Neutrophil (primary cell): Measurements from ENCODE around the gene DCAF16.

ENCODE experiments used
- H3K27ac ChIP-seq: fragments of 200-600 bp; sonication (generic); 2 replicates; pipeline ENCODE4 v1.5.1; 2016; ENCODE audit warnings: mild to moderate bottlenecking, moderate library complexity
- H3K27me3 ChIP-seq: fragments of 200-600 bp; sonication (generic); 2 replicates; pipeline ENCODE4 v1.6.0; 2016; ENCODE audit warnings: mild to moderate bottlenecking
- H3K36me3 ChIP-seq: fragments of 200-600 bp; sonication (generic); 2 replicates; pipeline ENCODE4 v1.5.1; 2017
- H3K4me1 ChIP-seq, 2 experiments: fragments of 200-600 bp in 1 of 2; sonication (generic) in 1 of 2; 1 replicate in 1 of 2; 2 replicates in 1 of 2; pipeline versions ENCODE4 v1.5.1 to v1.6.1; 2013 to 2016; ENCODE audit warnings: low read depth in 1 of 2, low read length in 1 of 2, mild to moderate bottlenecking in 1 of 2, moderate library complexity in 1 of 2; ENCODE audit not compliant: control insufficient read depth in 1 of 2, insufficient read depth in 1 of 2
- H3K4me3 ChIP-seq, 2 experiments: fragments of 200-600 bp in 1 of 2; sonication (generic) in 1 of 2; 1 replicate in 1 of 2; 2 replicates in 1 of 2; pipeline ENCODE4 v1.5.1; 2013 to 2016; ENCODE audit warnings: low read depth in 1 of 2, low read length in 1 of 2, mild to moderate bottlenecking in 1 of 2, moderate library complexity in 1 of 2
- H3K9me3 ChIP-seq: fragments of 200-600 bp; sonication (generic); 2 replicates; pipeline ENCODE4 v1.5.1; 2016
- TF ChIP-seq, protein P1 (sequence below): fragments of 200-600 bp; sonication (generic); IDR thresholded peaks from 2 replicates; pipeline ENCODE4 v1.5.1; 2016; ENCODE audit warnings: antibody characterized with exemption

Gene DCAF16

DNA sequence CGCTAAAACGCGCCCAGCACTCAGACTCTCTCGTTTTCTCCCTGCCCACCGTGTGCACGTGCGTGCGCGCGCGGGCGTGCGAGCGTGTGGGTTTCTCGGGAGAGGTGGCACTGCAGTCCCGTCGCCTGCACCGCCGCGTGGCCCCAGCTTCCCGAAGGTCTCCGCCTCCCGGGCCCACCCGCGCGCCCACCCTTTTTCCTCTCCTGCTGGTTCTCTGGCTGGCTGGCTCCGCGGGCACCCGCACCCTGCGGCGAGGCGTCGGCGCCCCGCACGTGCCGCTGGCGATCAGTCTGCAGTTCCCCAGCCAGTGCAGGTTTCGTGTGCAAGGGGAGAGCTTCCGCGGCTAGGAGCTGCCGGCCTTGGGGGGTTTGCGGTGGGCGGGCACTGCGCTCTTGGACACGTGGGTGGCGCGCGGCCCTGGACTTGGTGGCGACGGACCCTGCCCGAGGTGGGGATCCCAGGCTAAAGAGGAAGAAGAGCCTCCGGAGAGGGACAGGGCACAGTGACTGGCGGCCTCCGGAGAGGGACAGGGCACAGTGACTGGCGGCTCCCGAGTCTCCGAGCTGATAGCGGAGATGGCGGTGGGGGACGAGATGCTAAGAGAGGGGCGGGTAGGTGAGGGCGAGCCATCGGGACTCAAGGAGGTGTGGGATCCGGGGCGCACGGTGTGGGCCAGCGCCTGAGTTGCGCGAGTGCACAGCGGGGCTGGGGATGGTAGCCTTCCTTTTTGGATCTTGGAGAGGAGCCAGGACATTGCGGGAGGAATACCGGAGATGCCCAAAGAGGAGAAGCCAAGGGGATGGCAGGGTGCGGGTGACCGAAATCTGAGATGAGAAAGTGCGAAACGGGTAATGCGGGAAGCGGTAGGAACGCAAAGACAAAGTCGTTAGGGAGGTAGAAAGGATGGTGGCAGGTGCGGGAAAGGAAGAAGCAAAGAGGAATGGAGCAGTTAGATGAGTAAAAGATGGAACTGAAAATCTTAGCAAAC is 29.0 kb downstream of the DCAF16 start, which contains the start of gene FAM184B:
Gene FAM184B (minus strand): TSS at position 322 of the 988 bp plus-strand sequence. CDS start 322 bp downstream, outside the sequence.
- Histone ChIP-seq H3K9me3 (no peaks in the 10 kb centered on the region), H3K27ac (no peak within 1 kb of the TSS), H3K4me3 (no peak within 1 kb of the TSS), H3K4me1 (peaks cover 5 to 11% of the 10 kb centered on the region in 2 experiments), H3K36me3 (no peaks in the 10 kb centered on the region), H3K27me3 (peaks cover 75% of the 10 kb centered on the region)
- TF ChIP-seq, protein P1, sequence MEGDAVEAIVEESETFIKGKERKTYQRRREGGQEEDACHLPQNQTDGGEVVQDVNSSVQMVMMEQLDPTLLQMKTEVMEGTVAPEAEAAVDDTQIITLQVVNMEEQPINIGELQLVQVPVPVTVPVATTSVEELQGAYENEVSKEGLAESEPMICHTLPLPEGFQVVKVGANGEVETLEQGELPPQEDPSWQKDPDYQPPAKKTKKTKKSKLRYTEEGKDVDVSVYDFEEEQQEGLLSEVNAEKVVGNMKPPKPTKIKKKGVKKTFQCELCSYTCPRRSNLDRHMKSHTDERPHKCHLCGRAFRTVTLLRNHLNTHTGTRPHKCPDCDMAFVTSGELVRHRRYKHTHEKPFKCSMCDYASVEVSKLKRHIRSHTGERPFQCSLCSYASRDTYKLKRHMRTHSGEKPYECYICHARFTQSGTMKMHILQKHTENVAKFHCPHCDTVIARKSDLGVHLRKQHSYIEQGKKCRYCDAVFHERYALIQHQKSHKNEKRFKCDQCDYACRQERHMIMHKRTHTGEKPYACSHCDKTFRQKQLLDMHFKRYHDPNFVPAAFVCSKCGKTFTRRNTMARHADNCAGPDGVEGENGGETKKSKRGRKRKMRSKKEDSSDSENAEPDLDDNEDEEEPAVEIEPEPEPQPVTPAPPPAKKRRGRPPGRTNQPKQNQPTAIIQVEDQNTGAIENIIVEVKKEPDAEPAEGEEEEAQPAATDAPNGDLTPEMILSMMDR: no peak

DNA sequence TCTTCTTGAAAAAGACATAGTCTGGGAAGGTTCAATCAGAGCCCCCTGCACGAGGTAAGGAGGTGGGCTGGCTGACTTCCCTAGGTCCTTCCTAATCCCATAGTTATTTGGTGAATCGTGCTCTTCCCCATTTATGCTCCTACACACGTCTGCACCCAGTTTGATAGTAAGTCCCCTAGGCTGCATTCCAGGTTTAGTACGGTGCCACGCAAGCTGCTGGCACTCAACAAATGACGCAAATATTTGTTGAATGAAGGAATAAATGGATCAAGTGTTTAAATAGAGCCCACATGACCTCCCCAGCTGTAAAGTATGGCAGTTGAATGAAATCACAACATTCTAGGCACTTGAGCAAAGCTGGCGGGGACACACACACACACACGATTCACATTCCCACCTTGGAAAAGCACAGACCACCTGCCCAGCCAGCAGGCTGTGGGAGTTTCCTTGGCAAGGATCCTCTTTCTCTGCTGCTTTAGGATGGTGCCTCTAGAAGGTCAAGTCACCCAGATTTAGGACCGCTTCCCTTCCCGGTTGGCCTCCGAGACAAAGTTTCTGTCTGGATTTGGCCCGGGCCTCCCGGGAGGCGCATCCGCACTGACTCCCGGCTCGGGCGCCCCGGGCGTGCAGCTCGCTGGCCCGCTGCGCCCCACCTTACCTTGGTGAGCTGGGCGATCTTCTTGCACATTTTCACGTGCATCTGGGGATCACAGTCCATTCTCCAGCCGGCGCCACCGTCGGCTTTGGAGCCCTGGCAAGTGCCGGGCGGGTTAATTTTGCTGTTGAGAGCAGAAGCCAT is 29.9 kb downstream of the DCAF16 start:
- Histone ChIP-seq H3K4me1 (peaks cover 5 to 11% of the 10 kb centered on the region in 2 experiments), H3K36me3 (no peaks in the 10 kb centered on the region), H3K27ac (no peak overlapping the region), H3K27me3 (peaks cover 66% of the 10 kb centered on the region), H3K4me3 (no peak overlapping the region), H3K9me3 (no peaks in the 10 kb centered on the region)
- TF ChIP-seq, protein P1: no peak

DNA sequence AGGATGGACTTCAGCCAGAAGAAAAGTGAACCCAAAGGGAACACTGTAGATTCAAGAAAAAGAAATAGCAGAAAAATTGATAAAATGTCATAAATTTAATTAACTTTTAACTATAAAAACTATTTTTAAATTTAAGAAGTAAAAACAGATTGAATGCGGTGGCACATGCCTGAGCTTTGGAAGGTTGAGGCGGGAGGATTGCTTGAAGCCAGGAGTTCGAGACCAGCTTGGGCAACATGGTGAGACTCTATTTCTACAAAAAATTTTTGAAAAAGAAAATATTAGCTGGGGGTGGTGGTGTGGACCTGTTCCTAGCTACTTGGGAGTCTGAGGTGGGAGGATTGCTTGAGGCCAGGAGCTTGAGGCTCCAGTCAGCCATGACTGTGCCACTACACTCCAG is 32.1 kb downstream of the DCAF16 start:
- Histone ChIP-seq H3K27ac (no peak overlapping the region), H3K4me3 (no peak overlapping the region), H3K36me3 (no peaks in the 10 kb centered on the region), H3K4me1 (peaks cover 5 to 7% of the 10 kb centered on the region in 2 experiments), H3K27me3 (peaks cover 53% of the 10 kb centered on the region), H3K9me3 (no peaks in the 10 kb centered on the region)
- TF ChIP-seq, protein P1: no peak

DNA sequence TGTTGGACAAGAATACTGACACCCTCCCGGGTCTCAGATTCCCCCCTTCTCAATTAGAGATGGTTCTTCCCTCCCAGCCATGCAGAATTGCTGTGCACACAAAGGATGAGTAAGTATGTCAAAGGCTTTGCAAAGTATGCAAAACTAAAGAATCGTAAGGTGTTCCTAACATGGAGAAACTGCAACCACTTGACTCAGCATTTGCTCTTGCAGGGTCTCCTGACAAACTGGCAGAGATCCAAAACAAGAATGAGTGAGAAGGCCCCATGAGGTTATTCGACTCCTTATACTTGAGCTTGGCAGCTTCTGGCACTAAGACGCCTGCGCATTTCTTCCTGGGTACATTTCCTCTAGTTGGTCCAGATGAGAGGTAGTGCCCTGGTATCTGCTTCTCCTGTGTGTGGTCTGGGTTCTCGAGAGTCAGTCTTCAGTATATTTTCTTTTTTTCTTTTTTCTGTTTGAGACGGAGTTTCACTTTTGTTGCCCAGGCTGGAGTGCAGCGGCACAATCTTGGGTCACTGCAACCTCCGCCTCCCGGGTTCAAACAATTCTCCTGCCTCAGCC is 37.3 kb downstream of the DCAF16 start:
- Histone ChIP-seq H3K4me3 (no peak overlapping the region), H3K9me3 (no peaks in the 10 kb centered on the region), H3K36me3 (no peaks in the 10 kb centered on the region), H3K27ac (no peak overlapping the region), H3K27me3 (peaks cover under 1% of the 10 kb centered on the region), H3K4me1 (no peaks in the 10 kb centered on the region)
- TF ChIP-seq, protein P1: no peak

DNA sequence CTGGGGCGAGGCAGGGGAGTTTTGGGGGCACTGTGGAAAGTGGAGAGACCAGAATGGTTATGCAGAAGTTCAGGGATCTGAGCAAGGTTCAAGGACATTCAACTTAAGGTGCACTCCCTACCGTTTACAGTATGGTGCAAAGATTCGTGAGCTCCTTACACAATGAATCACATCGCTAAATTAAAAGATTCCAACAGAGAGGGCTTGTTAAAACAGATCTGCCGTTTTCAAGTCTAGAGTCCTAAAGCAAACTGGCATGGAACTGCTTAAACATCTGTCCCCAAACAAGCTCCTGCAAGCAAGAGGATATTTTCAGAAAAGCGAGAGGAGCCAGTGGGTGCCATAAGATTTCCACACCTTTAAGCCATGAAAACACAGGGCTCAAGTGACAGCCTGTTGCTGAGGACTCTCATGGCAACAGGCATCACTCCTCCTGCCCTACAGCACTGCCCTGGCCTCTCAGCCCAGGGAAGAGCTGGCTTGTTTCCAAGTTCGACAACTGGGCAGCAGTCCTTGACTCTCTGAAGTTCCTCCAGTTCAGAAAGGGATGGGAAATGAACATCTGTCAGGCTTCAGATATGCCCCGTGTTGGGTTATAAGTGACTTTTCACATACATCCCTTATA is 39.2 kb downstream of the DCAF16 start:
- no peak overlapping the region for H3K4me3 ChIP-seq
- no peaks in the 10 kb centered on the region for H3K36me3 ChIP-seq
- H3K4me1 ChIP-seq: no peaks in the 10 kb centered on the region
- H3K27me3 ChIP-seq: no peaks in the 10 kb centered on the region
- TF ChIP-seq, protein P1: no peak
- H3K27ac ChIP-seq: no peak overlapping the region
- H3K9me3 ChIP-seq: no peaks in the 10 kb centered on the region
